Liver (tissue), 3 donors: ENCODE measurements around the gene CMTM5.

Experiments
- CTCF ChIP-seq: fragments of 150-350 bp; IDR thresholded peaks from 2 replicates; pipeline ENCODE4 v1.5.1; 2017; ENCODE audit warnings: improper control_type of control experiment, low read depth, low read length; ENCODE audit not compliant: missing input control
- EGR1 ChIP-seq, 2 donors: IDR thresholded peaks; 2 replicates each; pipeline ENCODE4 v1.6.1; 2016 to 2018; ENCODE audit warnings: antibody characterized with exemption in 2 of 2, low read depth in 2 of 2
- GABPA ChIP-seq, 2 donors: IDR thresholded peaks in 1 of 2; conservative IDR thresholded peaks in 1 of 2; 2 replicates each; pipeline ENCODE4 v1.6.1; 2016; ENCODE audit warnings: antibody characterized with exemption in 2 of 2, mild to moderate bottlenecking in 1 of 2, moderate library complexity in 1 of 2
- HNF4G ChIP-seq: IDR thresholded peaks from 2 replicates; pipeline ENCODE4 v1.6.1; 2016; ENCODE audit warnings: antibody characterized with exemption
- JUND ChIP-seq, 2 donors: IDR thresholded peaks; 2 replicates each; pipeline ENCODE4 v1.6.1; 2016; ENCODE audit warnings: antibody characterized with exemption in 2 of 2
- RAD21 ChIP-seq, 2 donors: IDR thresholded peaks; 2 replicates each; pipeline ENCODE4 v1.6.1; 2016; ENCODE audit warnings: antibody characterized with exemption in 2 of 2, mild to moderate bottlenecking in 2 of 2
- REST ChIP-seq: IDR thresholded peaks from 2 replicates; pipeline ENCODE4 v1.6.1; 2016; ENCODE audit warnings: antibody characterized with exemption, mild to moderate bottlenecking
- SP1 ChIP-seq: IDR thresholded peaks from 2 replicates; pipeline ENCODE4 v1.6.1; 2018; ENCODE audit warnings: antibody characterized with exemption, mild to moderate bottlenecking
- TAF1 ChIP-seq: conservative IDR thresholded peaks from 2 replicates; pipeline ENCODE4 v1.6.1; 2016; ENCODE audit warnings: antibody characterized with exemption, mild to moderate bottlenecking
- YY1 ChIP-seq: IDR thresholded peaks from 2 replicates; pipeline ENCODE4 v1.6.1; 2016; ENCODE audit warnings: antibody characterized with exemption, mild to moderate bottlenecking
- ZBTB33 ChIP-seq: IDR thresholded peaks from 2 replicates; pipeline ENCODE4 v1.6.1; 2016; ENCODE audit warnings: antibody characterized with exemption
- TF ChIP-seq, protein P1 (sequence below): IDR thresholded peaks from 2 replicates; pipeline ENCODE4 v1.6.1; 2016; ENCODE audit warnings: antibody characterized with exemption
- donor health status: healthy.
- donor health status: healthy.

- TF ChIP-seq CTCF: no peak
- TF ChIP-seq RAD21 (IDR thresholded peaks at IDR 0.05): no peak
- TF ChIP-seq, protein P1, sequence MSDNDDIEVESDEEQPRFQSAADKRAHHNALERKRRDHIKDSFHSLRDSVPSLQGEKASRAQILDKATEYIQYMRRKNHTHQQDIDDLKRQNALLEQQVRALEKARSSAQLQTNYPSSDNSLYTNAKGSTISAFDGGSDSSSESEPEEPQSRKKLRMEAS: no peak
- no peak for TF ChIP-seq JUND (IDR thresholded peaks at IDR 0.05)
- TF ChIP-seq ZBTB33: no peak
- TF ChIP-seq YY1: no peak
- TF ChIP-seq REST: no peak
- TF ChIP-seq HNF4G: no peak
- TF ChIP-seq SP1: no peak
- no peak for TF ChIP-seq TAF1
- TF ChIP-seq EGR1 (IDR thresholded peaks at IDR 0.05; ENCODE audit: low read depth in 2 of 2): no peak
- TF ChIP-seq GABPA (IDR thresholded peaks at IDR 0.05 in 1 of 2, conservative IDR thresholded peaks at IDR 0.05 in 1 of 2): no peak
Measured at GRCh38 chr14:23378612-23379220, 1.9 kb downstream of the CMTM5 start.
